Cardiac fibroblast (primary cell): Measurements from ENCODE around the gene PHOX2A.
"Not testable (repeated sequence)": the region's sequence is repeated elsewhere in the genome, so short reads cannot be mapped to it uniquely, and the experiment has no call there.

Experiments
- DNase-seq, 2 donors: peaks; one replicate each; pipeline versions ENCODE4 v3.0.0 to v3.0.0-alpha.2; 2010; ENCODE audit warnings: low read depth in 2 of 2
- H3K4me3 ChIP-seq, 2 donors: replicated peaks in 1 of 2; 1 replicate in 1 of 2; 2 replicates in 1 of 2; pipeline ENCODE4 v1.5.1; 2011; ENCODE audit warnings: low read depth in 2 of 2, low read length in 2 of 2, mild to moderate bottlenecking in 2 of 2, moderate library complexity in 1 of 2
- CTCF ChIP-seq: IDR thresholded peaks from one replicate; pipeline ENCODE4 v1.5.1; 2011; ENCODE audit warnings: low read depth, mild to moderate bottlenecking, low read length, inconsistent platforms

The PHOX2A gene

GRCh38 chr11:72244060-72244360 is at the start of gene PHOX2A:
Gene PHOX2A (minus strand): TSS chr11:72244176. CDS start chr11:72244004, 172 bp downstream.
- no peak for DNase-seq

GRCh38 chr11:72293391-72293790 is 49.4 kb upstream of the PHOX2A start:
- no peak overlapping the region for H3K4me3 ChIP-seq
- no peak for DNase-seq
- no peak for TF ChIP-seq CTCF

More at GRCh38 chr11:72244060-72244360, at the start of gene PHOX2A:
- H3K4me3 ChIP-seq, result no peak within 1 kb of the TSS
- no peak for TF ChIP-seq CTCF

GRCh38 chr11:72292106-72292785 is 48.3 kb upstream of the PHOX2A start:
- no peak for DNase-seq
- H3K4me3 ChIP-seq, result no peak overlapping the region
- no peak for TF ChIP-seq CTCF

GRCh38 chr11:72290741-72291140 is 46.8 kb upstream of the PHOX2A start:
- peak; percentile 67 for TF ChIP-seq CTCF
- H3K4me3 ChIP-seq, result not testable (repeated sequence)
- peak; percentile 46 to 59 for DNase-seq

- no peak for TF ChIP-seq CTCF
- no peak overlapping the region for H3K4me3 ChIP-seq
These were observed 43.3 kb upstream of the PHOX2A start for GRCh38 chr11:72287293-72287692.

GRCh38 chr11:72283947-72284346 is 40.0 kb upstream of the PHOX2A start:
- DNase-seq, result no peak
- TF ChIP-seq CTCF, result no peak
- no peak overlapping the region for H3K4me3 ChIP-seq

More at GRCh38 chr11:72287293-72287692, 43.3 kb upstream of the PHOX2A start:
- no peak for DNase-seq
